GM12874 (cell line): ENCODE results near the gene SEC11A.

Experiments used
- CTCF ChIP-seq: IDR thresholded peaks from 2 replicates; pipeline ENCODE4 v1.5.1; 2011; ENCODE audit warnings: low read depth, mild to moderate bottlenecking, control low read depth, low read length, moderate library complexity; ENCODE audit not compliant: insufficient read depth

The SEC11A gene

DNA sequence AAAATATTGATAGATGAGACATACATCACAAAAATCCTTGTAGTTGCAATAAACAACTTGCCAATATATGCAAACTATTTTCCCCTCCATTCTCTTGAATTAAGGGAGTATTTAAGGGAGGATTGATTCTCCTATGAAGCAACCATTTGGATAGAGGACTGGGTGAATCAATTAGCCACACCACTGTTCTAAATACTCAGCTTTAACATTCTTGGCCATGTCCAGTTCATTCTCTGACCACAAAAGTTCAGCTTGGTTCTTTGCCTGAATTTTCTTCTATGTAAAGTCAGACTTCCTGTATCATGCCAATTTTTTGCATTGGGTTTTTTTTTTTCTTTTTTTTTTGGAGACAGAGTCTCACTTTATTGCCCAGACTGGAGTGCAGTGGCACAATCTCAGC is 15.8 kb upstream of the SEC11A start:
- no peak for TF ChIP-seq CTCF

DNA sequence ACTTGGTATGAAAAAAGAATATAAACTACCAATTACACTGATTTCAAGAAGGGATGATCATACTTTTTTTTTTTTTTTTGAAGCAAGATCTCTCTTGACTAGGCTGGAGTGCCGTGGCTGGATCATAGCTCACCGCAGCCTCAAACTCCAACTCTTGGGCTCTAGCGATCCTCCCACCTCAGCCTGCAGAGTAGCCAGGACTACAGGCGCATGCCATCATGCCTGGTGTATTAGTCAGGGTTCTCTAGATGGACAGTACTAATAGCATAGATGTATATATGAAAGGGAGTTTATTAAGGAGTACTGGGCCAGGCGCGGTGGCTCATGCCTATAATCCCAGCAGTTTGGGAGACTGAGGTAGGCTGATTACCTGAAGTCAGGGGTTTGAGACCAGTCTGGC is 11.5 kb upstream of the SEC11A start:
- TF ChIP-seq CTCF: no peak

- no peak for TF ChIP-seq CTCF
Measured at GRCh38 chr15:84725001-84725491, 9.1 kb upstream of the SEC11A start.

- no peak for TF ChIP-seq CTCF
Measured at GRCh38 chr15:84722628-84723027, 6.7 kb upstream of the SEC11A start.

DNA sequence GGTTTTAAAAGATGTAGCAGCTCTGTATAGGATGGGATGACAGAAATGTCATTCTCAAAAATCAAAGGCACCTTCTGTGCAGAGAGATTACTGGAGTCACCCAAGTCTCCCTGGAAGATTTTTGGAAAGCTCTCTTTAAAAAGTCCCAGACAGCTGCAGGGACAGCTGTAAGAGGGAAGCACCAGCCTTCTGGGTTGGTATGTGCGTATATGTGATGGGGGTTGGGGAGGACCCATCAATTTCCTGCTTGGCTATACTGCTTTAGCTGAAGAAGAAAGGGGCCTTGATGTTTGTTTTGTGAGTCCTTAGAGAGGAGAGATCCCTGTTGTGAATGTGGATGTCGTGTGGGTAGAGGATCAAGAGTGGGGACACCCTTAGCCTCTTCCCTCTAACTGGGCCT is 5.4 kb upstream of the SEC11A start:
- TF ChIP-seq CTCF: no peak

GRCh38 chr15:84715441-84716035 is 401 bp downstream of the SEC11A start:
- no peak for TF ChIP-seq CTCF

GRCh38 chr15:84714821-84715220 is 1.1 kb downstream of the SEC11A start:
- TF ChIP-seq CTCF: no peak
